Gastrocnemius medialis (tissue), 4 donors: ENCODE measurements around the gene CD244.

Experiments
- POLR2A ChIP-seq, 2 donors: fragments of 450-650 bp; IDR thresholded peaks; one replicate each; pipeline ENCODE4 v1.6.1; 2017; ENCODE audit warnings: antibody characterized with exemption in 2 of 2, mild to moderate bottlenecking in 2 of 2, moderate library complexity in 2 of 2
- TF ChIP-seq, protein P1 (sequence below), 5 experiments: fragments of 450-650 bp in 3 of 5; fragments of 200-600 bp in 2 of 5; sonication (generic) in 2 of 5; IDR thresholded peaks in 4 of 5; conservative IDR thresholded peaks in 1 of 5; 1 replicate in 4 of 5; 2 replicates in 1 of 5; pipeline ENCODE4 v1.5.1; 2016 to 2019; ENCODE audit warnings: antibody characterized with exemption in 5 of 5, mild to moderate bottlenecking in 3 of 5, moderate library complexity in 3 of 5

DNA sequence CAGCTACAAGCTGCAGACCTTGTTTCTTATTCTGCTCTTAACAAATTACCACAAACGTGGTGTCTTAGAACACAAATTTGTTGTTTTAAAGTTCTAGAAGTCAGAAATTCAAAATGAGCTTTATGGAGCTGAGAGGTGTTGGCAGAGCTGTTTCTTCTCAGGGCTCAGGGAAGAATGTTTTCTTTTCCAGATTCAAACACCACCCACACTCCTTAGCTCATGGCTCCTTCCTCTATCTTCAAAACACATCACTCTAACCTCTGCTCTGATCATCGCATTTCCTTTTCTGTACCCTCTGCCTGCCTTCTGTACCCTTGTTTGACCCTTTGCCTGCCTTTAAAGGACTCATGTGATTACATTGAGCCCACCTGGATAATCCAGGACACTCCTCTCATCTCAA is 49.2 kb upstream of the CD244 start:
- TF ChIP-seq, protein P1, sequence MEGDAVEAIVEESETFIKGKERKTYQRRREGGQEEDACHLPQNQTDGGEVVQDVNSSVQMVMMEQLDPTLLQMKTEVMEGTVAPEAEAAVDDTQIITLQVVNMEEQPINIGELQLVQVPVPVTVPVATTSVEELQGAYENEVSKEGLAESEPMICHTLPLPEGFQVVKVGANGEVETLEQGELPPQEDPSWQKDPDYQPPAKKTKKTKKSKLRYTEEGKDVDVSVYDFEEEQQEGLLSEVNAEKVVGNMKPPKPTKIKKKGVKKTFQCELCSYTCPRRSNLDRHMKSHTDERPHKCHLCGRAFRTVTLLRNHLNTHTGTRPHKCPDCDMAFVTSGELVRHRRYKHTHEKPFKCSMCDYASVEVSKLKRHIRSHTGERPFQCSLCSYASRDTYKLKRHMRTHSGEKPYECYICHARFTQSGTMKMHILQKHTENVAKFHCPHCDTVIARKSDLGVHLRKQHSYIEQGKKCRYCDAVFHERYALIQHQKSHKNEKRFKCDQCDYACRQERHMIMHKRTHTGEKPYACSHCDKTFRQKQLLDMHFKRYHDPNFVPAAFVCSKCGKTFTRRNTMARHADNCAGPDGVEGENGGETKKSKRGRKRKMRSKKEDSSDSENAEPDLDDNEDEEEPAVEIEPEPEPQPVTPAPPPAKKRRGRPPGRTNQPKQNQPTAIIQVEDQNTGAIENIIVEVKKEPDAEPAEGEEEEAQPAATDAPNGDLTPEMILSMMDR (IDR thresholded peaks at IDR 0.05 in 4 of 5, conservative IDR thresholded peaks at IDR 0.05 in 1 of 5), result no peak
- no peak for TF ChIP-seq POLR2A (IDR thresholded peaks at IDR 0.05)
